ENCODE results near the gene STPG4.

The STPG4 gene

GRCh38 chr2:47070155-47070919 lies 84.8 kb downstream of the STPG4 start:
- ATAC-seq, result no peak

- ATAC-seq, result no peak
Measured at GRCh38 chr2:47069628-47070154, 85.4 kb downstream of the STPG4 start.

GRCh38 chr2:47068981-47069627 lies 86.0 kb downstream of the STPG4 start:
- ATAC-seq, result no peak

- ATAC-seq, result no peak
Measured at GRCh38 chr2:47067788-47068407, 87.2 kb downstream of the STPG4 start.

GRCh38 chr2:47065771-47066380 lies 89.2 kb downstream of the STPG4 start:
- no peak for ATAC-seq

GRCh38 chr2:47065343-47065742 lies 89.8 kb downstream of the STPG4 start:
- no peak for ATAC-seq

- ATAC-seq, result no peak
Measured at GRCh38 chr2:47064106-47064505, 91.0 kb downstream of the STPG4 start.

GRCh38 chr2:47063538-47063930 lies 91.6 kb downstream of the STPG4 start:
- ATAC-seq, result no peak

- no peak for ATAC-seq
Measured at GRCh38 chr2:47062681-47063537, 92.2 kb downstream of the STPG4 start.

GRCh38 chr2:47061944-47062678 lies 93.0 kb downstream of the STPG4 start:
- ATAC-seq, result no peak

GRCh38 chr2:47060652-47061170 lies 94.4 kb downstream of the STPG4 start:
- no peak for ATAC-seq

GRCh38 chr2:47058003-47058931 lies 96.8 kb downstream of the STPG4 start:
- no peak for ATAC-seq

- ATAC-seq, result no peak
Measured at GRCh38 chr2:47057687-47058002, 97.5 kb downstream of the STPG4 start.

GRCh38 chr2:47056868-47057686 lies 98.0 kb downstream of the STPG4 start:
- ATAC-seq, result no peak

GRCh38 chr2:47056374-47056773 lies 98.7 kb downstream of the STPG4 start:
- no peak for ATAC-seq

GRCh38 chr2:47054868-47055267 lies 100.2 kb downstream of the STPG4 start:
- no peak for ATAC-seq

GRCh38 chr2:47054036-47054555 lies 101.0 kb downstream of the STPG4 start:
- no peak for ATAC-seq

- no peak for ATAC-seq
Measured at GRCh38 chr2:47052847-47053246, 102.3 kb downstream of the STPG4 start.

- ATAC-seq, result no peak
Measured at GRCh38 chr2:47051562-47051961, 103.5 kb downstream of the STPG4 start.
